Natural killer cell (primary cell): ENCODE data around the gene NFIB. TPM values are rescaled to one million over a fixed set of nuclear protein-coding genes. Genes with fewer than 3 reads are reported as not detected.

Source experiments
- ATAC-seq, 3 donors: fragments of 150-1000 bp in 2 of 3; fragments of 200-7000 bp in 1 of 3; cut with Tn5 transposase; 1 replicate in 1 of 3; 2 replicates in 2 of 3; pipeline ENCODE4 v1.10.0; 2021; ENCODE audit warnings: mild to moderate bottlenecking in 2 of 3, moderate library complexity in 2 of 3
- DNase-seq, 2 donors: peaks; one replicate each; pipeline versions ENCODE4 v3.0.0 to v3.0.0-alpha.2; 2013 to 2021; ENCODE audit warnings: mixed read lengths in 1 of 2
- H3K27ac ChIP-seq: one replicate; pipeline ENCODE4 v1.5.1; 2013; ENCODE audit warnings: mild to moderate bottlenecking, low read length
- H3K27me3 ChIP-seq: one replicate; pipeline ENCODE4 v1.6.1; 2013; ENCODE audit warnings: low read length; ENCODE audit not compliant: control insufficient read depth, insufficient read depth
- H3K36me3 ChIP-seq: one replicate; pipeline ENCODE4 v1.6.1; 2013; ENCODE audit warnings: low read length; ENCODE audit not compliant: control insufficient read depth, insufficient read depth
- H3K4me1 ChIP-seq: one replicate; pipeline ENCODE4 v1.6.1; 2013; ENCODE audit warnings: low read length; ENCODE audit not compliant: control insufficient read depth, insufficient read depth
- H3K4me3 ChIP-seq: one replicate; pipeline ENCODE4 v1.5.1; 2013; ENCODE audit warnings: low read length
- H3K9me3 ChIP-seq: one replicate; pipeline ENCODE4 v1.6.1; 2013; ENCODE audit warnings: low read length; ENCODE audit not compliant: control insufficient read depth, insufficient read depth
- H3K27ac Mint-ChIP-seq, 2 donors: one replicate each; pipeline ENCODE4 v1.8.0; 2022; ENCODE audit warnings: mild to moderate bottlenecking in 2 of 2, mixed read lengths in 2 of 2, moderate library complexity in 1 of 2
- H3K27me3 Mint-ChIP-seq, 2 donors: one replicate each; pipeline ENCODE4 v1.8.0; 2022; ENCODE audit warnings: low read depth in 2 of 2, mixed read lengths in 2 of 2
- H3K36me3 Mint-ChIP-seq: one replicate; pipeline ENCODE4 v1.8.0; 2022; ENCODE audit warnings: mixed read lengths
- H3K4me1 Mint-ChIP-seq, 2 donors: one replicate each; pipeline ENCODE4 v1.8.0; 2022; ENCODE audit warnings: mixed read lengths in 2 of 2
- H3K4me3 Mint-ChIP-seq: one replicate; pipeline ENCODE4 v1.8.0; 2022; ENCODE audit warnings: mild to moderate bottlenecking, moderate library complexity, mixed read lengths
- H3K9me3 Mint-ChIP-seq, 2 donors: one replicate each; pipeline ENCODE4 v1.8.0; 2022; ENCODE audit warnings: mixed read lengths in 2 of 2
- CTCF ChIP-seq: fragments of 200-600 bp; IDR thresholded peaks from one replicate; pipeline ENCODE4 v1.8.0; 2022; ENCODE audit warnings: antibody characterized with exemption
- WGBS: methylation state at CpG from one replicate; pipeline ENCODE4 v1.1.7; 2013; ENCODE audit warnings: missing lambda C conversion rate; ENCODE audit not compliant: insufficient coverage; 5-methylcytosine and 5-hydroxymethylcytosine counted together
- intact Hi-C: fragments of 100-400 bp; cut with micrococcal nuclease; formaldehyde crosslinking; loops from one replicate; pipeline ENCODE4 v1.14.2; 2022
- total RNA-seq, 4 donors: library from RNA; stranded (reverse); fragments of 120-200 nt in 1 of 4; gene quantifications; one replicate each; pipeline versions ENCODE4 v1.2.3 to v1.2.4, GENCODE V29; 2013 to 2022

Gene NFIB
- total RNA-seq, 3 donors from 2014 or later (not counting 1 experiment from before 2014, with no cell fraction given), result 0.20 to 0.21 TPM; not detected in 1

DNA sequence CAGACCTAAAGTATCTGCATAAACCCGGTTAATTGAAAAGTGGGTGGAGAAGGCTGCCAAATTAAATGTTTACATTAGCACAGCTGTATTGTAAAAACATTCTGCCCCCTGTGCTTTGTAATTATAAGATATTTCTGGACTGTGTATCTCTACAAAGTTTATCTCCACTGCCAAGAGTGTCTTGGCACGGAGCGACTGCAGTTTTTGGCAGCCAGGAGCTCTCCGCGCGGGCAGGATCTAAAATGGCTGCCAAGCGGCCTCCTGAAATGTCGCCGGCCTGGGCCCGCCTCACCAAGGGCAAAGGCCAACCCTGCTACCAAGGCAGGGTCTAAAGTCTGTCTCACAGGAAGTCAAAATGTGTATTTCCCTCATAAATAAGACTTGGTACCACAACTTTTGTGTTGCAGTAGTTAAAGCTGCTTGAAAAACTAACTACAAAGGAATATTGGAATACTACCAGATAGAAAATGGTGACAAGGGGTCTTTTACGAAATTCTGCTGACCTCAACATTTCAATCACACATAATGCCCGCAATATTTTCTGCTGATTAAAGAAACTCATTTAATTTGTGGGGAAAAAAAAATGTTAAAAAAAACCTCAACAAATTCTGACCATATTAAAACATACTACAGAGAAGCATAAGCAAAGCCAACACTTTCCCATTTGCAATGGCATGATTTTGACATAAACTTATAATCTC is 110.4 kb downstream of the NFIB start:
- Histone ChIP-seq H3K9me3 (no peaks in the 10 kb centered on the region), H3K4me1 (no peaks in the 10 kb centered on the region), H3K27me3 (no peaks in the 10 kb centered on the region), H3K27ac (no peak overlapping the region), H3K36me3 (no peaks in the 10 kb centered on the region), H3K4me3 (no peak overlapping the region)
- Mint-ChIP-seq H3K4me3 (no peak overlapping the region), H3K27ac (no peak overlapping the region), H3K27me3 (peaks cover 0 to 2% of the 10 kb centered on the region in 2 donors), H3K9me3 (peaks cover 8 to 11% of the 10 kb centered on the region in 2 donors), H3K4me1 (no peaks in the 10 kb centered on the region), H3K36me3 (no peaks in the 10 kb centered on the region)
- ATAC-seq, result no peak
- TF ChIP-seq CTCF, result no peak
- intact Hi-C loops, result no loop called here
- 98% methylated on average over 10 of the region's 12 CpGs for WGBS
- no peak for DNase-seq

DNA sequence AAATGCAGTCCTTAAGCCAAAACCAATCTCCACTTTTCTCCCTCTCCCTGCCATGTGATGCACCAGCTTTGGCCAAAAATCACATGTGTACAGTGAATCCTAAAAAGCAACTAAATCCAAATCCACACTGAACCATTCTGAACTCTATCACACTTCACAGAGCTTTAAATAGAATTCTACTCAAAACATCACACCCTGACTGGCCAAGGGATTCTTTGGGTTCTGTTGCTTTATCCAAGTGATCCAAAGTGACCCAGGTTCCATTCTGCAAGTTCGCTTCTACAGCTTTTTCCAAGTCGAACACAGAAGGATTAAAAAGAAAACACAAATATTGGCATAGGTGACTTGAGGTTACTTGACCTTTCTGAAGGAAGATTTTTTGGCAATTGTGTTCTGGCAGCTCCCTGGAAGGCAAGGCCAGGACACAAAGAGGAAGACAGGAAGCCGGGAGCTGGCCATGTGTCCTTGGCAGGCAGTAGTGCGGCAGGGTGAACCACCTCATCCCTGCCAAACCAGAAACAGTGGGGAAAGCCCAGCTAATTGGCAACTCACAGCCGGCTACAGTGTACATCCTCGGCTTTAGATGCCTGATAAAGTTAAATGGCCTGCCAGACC is 115.0 kb downstream of the NFIB start:
- H3K4me3 Mint-ChIP-seq, result no peak overlapping the region
- H3K4me1 Mint-ChIP-seq, result no peaks in the 10 kb centered on the region
- H3K27me3 Mint-ChIP-seq, result no peaks in the 10 kb centered on the region
- Histone ChIP-seq H3K27me3 (no peaks in the 10 kb centered on the region), H3K4me3 (no peak overlapping the region), H3K36me3 (no peaks in the 10 kb centered on the region), H3K4me1 (no peaks in the 10 kb centered on the region), H3K9me3 (no peaks in the 10 kb centered on the region), H3K27ac (no peak overlapping the region)
- peaks cover 6 to 9% of the 10 kb centered on the region in 2 donors for H3K9me3 Mint-ChIP-seq
- no peak for DNase-seq
- no peaks in the 10 kb centered on the region for H3K36me3 Mint-ChIP-seq
- intact Hi-C loops, result no loop called here
- 47% methylated on average over 6 of the region's 6 CpGs for WGBS
- no peak overlapping the region for H3K27ac Mint-ChIP-seq
- no peak for ATAC-seq
- TF ChIP-seq CTCF, result no peak

GRCh38 chr9:14198047-14198840 is 115.7 kb downstream of the NFIB start:
- ATAC-seq, result no peak
- H3K4me1 Mint-ChIP-seq, result no peaks in the 10 kb centered on the region
- no peak overlapping the region for H3K27ac Mint-ChIP-seq
- intact Hi-C loops, result no loop called here
- Histone ChIP-seq H3K4me3 (no peak overlapping the region), H3K36me3 (no peaks in the 10 kb centered on the region), H3K27me3 (no peaks in the 10 kb centered on the region), H3K27ac (no peak overlapping the region), H3K9me3 (no peaks in the 10 kb centered on the region), H3K4me1 (no peaks in the 10 kb centered on the region)
- H3K4me3 Mint-ChIP-seq, result no peak overlapping the region
- H3K36me3 Mint-ChIP-seq, result no peaks in the 10 kb centered on the region
- H3K27me3 Mint-ChIP-seq, result no peaks in the 10 kb centered on the region
- 94% methylated on average over 11 of the region's 11 CpGs for WGBS
- peaks cover 6 to 9% of the 10 kb centered on the region in 2 donors for H3K9me3 Mint-ChIP-seq
- TF ChIP-seq CTCF, result no peak
- no peak for DNase-seq
